A673 (cell line): Measurements from ENCODE around the gene RPL37. TPM values are rescaled to one million over a fixed set of nuclear protein-coding genes. Genes with fewer than 3 reads are reported as not detected.
"Not testable (repeated sequence)": the region's sequence is repeated elsewhere in the genome, so short reads cannot be mapped to it uniquely, and the experiment has no call there.

Experiments
- Bru-seq: library from RNA; stranded (reverse); fragments of 400-500 nt; gene quantifications from one replicate; lab custom pipeline; 2021; lab: Mats Ljungman, UMichigan
- BruChase-seq, 2 experiments: library from RNA; stranded (reverse); fragments of 400-500 nt; gene quantifications; one replicate each; lab custom pipeline; 2021; lab: Mats Ljungman, UMichigan
- BruUV-seq: library from RNA; stranded (reverse); fragments of 400-500 nt; replicated peaks from 2 replicates; lab custom pipeline; 2021; lab: Mats Ljungman, UMichigan
- CTCF ChIA-PET: fragments of 300-600 bp; sonication (Branson Sonifier 250); formaldehyde crosslinking; loops from one replicate; lab custom pipeline; 2022; ENCODE audit warnings: antibody characterized with exemption; lab: Charles Lee
- POLR2A ChIA-PET: fragments of 300-600 bp; sonication (Branson Sonifier 250); formaldehyde crosslinking; loops from one replicate; lab custom pipeline; 2022; ENCODE audit warnings: antibody characterized with exemption; ENCODE audit not compliant: low non-redundant PET; lab: Charles Lee
- DNase-seq: peaks from one replicate; pipeline ENCODE4 v3.0.0-alpha.2; 2015; ENCODE audit warnings: low spot score
- H3K27ac ChIP-seq: fragments of 200-600 bp; sonication (generic); 2 replicates; pipeline ENCODE4 v1.5.1; 2016; ENCODE audit warnings: mixed run types, low read depth, mild to moderate bottlenecking, mixed read lengths, antibody characterized with exemption, low read length; ENCODE audit not compliant: poor library complexity, severe bottlenecking
- H3K27me3 ChIP-seq: fragments of 200-600 bp; sonication (generic); replicated peaks from 2 replicates; pipeline ENCODE4 v1.6.1; 2017; ENCODE audit warnings: mixed run types, low read depth, mild to moderate bottlenecking, mixed read lengths, antibody characterized with exemption, low read length; ENCODE audit not compliant: insufficient read depth, poor library complexity
- H3K36me3 ChIP-seq: fragments of 200-600 bp; sonication (generic); 2 replicates; pipeline ENCODE4 v1.6.1; 2016; ENCODE audit warnings: mixed run types, mild to moderate bottlenecking, mixed read lengths, antibody characterized with exemption, low read length; ENCODE audit not compliant: insufficient read depth, poor library complexity, severe bottlenecking
- H3K4me1 ChIP-seq: fragments of 200-600 bp; sonication (generic); 2 replicates; pipeline ENCODE4 v1.6.1; 2017; ENCODE audit warnings: mixed run types, mild to moderate bottlenecking, mixed read lengths, antibody characterized with exemption, low read length; ENCODE audit not compliant: insufficient read depth, poor library complexity, severe bottlenecking
- H3K4me3 ChIP-seq: fragments of 200-600 bp; sonication (generic); 2 replicates; pipeline ENCODE4 v1.5.1; 2016; ENCODE audit warnings: low read depth, mixed run types, mild to moderate bottlenecking, mixed read lengths, low read length; ENCODE audit not compliant: poor library complexity, severe bottlenecking
- H3K9me3 ChIP-seq: fragments of 200-600 bp; sonication (generic); 2 replicates; pipeline ENCODE4 v1.6.1; 2016; ENCODE audit warnings: mixed run types, low read depth, mild to moderate bottlenecking, mixed read lengths, antibody characterized with exemption, low read length; ENCODE audit not compliant: poor library complexity, severe bottlenecking
- EZH2 ChIP-seq: fragments of 200-600 bp; sonication (generic); IDR thresholded peaks from 2 replicates; pipeline ENCODE4 v1.6.1; 2017; ENCODE audit warnings: borderline replicate concordance, low read depth, mild to moderate bottlenecking, mixed read lengths, antibody characterized with exemption, low read length; ENCODE audit not compliant: poor library complexity, severe bottlenecking
- intact Hi-C: fragments of 100-400 bp; cut with micrococcal nuclease; formaldehyde crosslinking; loops from one replicate; pipeline ENCODE4 v1.10.0; 2022; ENCODE audit not compliant: unreplicated experiment
- long read RNA-seq: library from polyadenylated mRNA; stranded (forward); transcript quantifications from one replicate; pipeline ENCODE4 v2.0.0, GENCODE V29; 2022
- total RNA-seq: library from RNA; stranded (reverse); gene quantifications from 2 replicates; pipeline ENCODE4 v1.2.3, GENCODE V29; 2021
- TF ChIP-seq, protein P1 (sequence below): fragments of 300-800, 200-600 bp; sonication (generic); conservative IDR thresholded peaks from 2 replicates; pipeline ENCODE4 v1.5.1; 2017; ENCODE audit warnings: low read depth, mild to moderate bottlenecking, antibody characterized with exemption, low read length, moderate library complexity, mixed read lengths

Gene RPL37
- total RNA-seq (1,502 and 1,533 TPM in 2 replicates), Bru-seq, nascent RNA (percentile 99 among the genes with signal in this experiment), BruChase-seq, experiment 1, labeled RNA remaining after a 2-hour chase (percentile 98 among the genes with signal in this experiment), BruChase-seq, experiment 2, labeled RNA remaining after a 6-hour chase (percentile 98 among the genes with signal in this experiment)
- long read RNA-seq, full-length matches to known transcripts: 266 of 463 reads
- long read RNA-seq, partial matches to known transcripts: 178 of 463 reads
- long read RNA-seq, other reads (novel, unspliced or antisense): 19 of 463 reads

DNA sequence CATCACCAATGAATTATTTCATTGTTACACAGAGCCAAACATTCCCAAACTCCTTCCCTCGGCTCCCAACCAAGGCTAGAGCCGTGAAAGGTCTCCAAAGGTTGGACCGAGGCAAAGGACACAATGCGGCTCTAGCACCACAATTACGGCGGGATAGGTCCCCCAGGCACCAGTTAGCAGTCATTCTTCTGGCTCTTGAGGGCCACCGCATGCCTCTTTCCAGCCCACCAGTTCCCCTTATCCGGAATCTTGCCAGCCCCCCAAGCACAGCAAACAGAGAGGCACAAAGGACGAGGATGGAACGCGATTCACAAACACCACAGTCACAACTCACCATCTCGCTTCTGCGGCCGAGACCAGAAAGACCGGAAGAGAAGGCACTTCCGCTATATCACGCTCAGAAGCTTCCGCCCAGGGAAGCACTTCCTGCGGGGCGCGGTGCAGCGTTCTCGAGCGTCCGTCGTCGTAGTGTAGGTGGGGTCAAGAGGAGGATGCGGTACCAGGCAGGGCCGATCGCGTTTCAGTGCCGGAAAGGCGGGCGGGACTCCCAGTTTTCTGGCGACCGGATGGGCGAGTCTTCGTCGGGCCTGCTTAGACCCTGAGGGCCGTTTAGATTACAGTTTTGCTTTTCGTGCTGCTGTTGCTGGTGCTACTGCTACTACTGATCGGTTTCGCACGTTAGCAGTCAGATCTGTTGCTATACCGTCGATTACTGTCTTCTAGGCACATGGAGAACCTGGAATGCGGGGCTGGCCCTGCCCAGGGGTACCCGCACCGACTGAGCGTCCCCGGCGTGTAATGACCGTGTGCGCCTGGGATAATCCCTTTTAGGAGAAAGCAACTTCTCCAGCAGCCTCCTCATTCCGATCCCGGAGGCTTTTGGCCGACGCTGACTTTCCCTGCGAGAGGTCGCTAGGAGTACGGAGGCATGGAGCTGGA is at the start of gene RPL37:
TSS of gene RPL37 (minus strand) at position 374 of the 939 bp plus-strand sequence. CDS start at position 337, 37 bp downstream.
- Histone ChIP-seq H3K27ac (peak within 1 kb of the TSS; percentile 86), H3K4me1 (peaks cover 24% of the 10 kb centered on the region), H3K9me3 (no peaks in the 10 kb centered on the region), H3K36me3 (peaks cover 45% of the 10 kb centered on the region), H3K4me3 (peak within 1 kb of the TSS; percentile 63), H3K27me3 (no peaks in the 10 kb centered on the region)
- intact Hi-C loops: loop anchor here (5.0 kb wide), 1 partner anchor 78 kb away; the partner anchor contains the start of gene TTC33
- BruUV-seq: TSS peak; percentile 99
- CTCF ChIA-PET: no interaction called here
- TF ChIP-seq, protein P1, sequence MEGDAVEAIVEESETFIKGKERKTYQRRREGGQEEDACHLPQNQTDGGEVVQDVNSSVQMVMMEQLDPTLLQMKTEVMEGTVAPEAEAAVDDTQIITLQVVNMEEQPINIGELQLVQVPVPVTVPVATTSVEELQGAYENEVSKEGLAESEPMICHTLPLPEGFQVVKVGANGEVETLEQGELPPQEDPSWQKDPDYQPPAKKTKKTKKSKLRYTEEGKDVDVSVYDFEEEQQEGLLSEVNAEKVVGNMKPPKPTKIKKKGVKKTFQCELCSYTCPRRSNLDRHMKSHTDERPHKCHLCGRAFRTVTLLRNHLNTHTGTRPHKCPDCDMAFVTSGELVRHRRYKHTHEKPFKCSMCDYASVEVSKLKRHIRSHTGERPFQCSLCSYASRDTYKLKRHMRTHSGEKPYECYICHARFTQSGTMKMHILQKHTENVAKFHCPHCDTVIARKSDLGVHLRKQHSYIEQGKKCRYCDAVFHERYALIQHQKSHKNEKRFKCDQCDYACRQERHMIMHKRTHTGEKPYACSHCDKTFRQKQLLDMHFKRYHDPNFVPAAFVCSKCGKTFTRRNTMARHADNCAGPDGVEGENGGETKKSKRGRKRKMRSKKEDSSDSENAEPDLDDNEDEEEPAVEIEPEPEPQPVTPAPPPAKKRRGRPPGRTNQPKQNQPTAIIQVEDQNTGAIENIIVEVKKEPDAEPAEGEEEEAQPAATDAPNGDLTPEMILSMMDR: no peak
- no peak for TF ChIP-seq EZH2
- POLR2A ChIA-PET: interaction anchor here (0.6 to 0.7 kb wide), 3 partner anchors 12 to 549 kb away, joined by 3 to 4 read pairs (median 4); no protein-coding TSS in a partner anchor
- DNase-seq: peak; percentile 99

DNA sequence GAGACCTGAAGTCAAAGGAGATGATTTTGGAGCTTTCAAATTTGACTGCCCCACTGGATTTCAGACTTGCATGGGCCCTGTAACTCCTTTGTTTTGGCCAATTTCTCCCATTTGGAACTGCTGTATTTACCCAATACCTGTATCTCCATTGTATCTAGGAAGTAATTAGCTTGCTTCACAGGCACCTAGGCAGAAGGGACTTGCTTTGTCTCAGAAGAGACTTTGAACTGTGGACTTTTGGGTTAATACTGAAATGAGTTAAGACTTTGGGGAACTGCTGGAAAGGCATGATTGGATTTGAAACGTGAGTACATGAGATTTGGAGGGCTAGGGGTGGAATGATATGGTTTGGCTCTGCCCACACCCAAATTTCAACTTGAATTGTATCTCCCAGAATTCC is 48.0 kb upstream of the RPL37 start:
- CTCF ChIA-PET, H3K4me3 ChIP-seq, H3K27me3 ChIP-seq, intact Hi-C loops, H3K9me3 ChIP-seq, H3K27ac ChIP-seq, H3K4me1 ChIP-seq, POLR2A ChIA-PET, H3K36me3 ChIP-seq, BruUV-seq, DNase-seq: not testable (repeated sequence)

DNA sequence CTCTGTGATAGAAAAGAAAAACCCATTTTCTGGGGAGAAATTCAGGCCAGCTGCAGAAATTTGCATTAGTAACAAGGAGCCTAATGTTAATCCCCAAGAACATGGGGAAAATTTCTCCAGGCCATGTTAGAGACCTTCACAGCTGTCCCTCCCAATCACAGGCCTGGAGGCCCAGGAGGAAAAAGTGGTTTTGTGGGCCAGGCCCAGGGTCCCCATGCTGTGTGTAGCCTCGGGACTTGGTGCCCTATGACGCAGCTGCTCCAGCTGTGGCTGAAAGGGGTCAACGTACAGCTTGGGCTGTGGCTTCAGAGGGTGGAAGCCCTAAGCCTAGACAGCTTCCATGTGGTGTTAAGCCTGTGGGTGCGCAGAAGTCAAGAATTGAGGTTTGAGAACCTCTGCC is 47.3 kb upstream of the RPL37 start:
- no peak for DNase-seq
- Histone ChIP-seq H3K4me3 (no peak overlapping the region), H3K9me3 (peaks cover 5% of the 10 kb centered on the region), H3K27ac (no peak overlapping the region), H3K36me3 (no peaks in the 10 kb centered on the region), H3K4me1 (no peaks in the 10 kb centered on the region), H3K27me3 (no peaks in the 10 kb centered on the region)
- ChIA-PET CTCF (no interaction called here), POLR2A (interaction anchor here (0.6 kb wide), 1 partner anchor 375 kb away, joined by 4 read pairs; no protein-coding TSS in a partner anchor)
- TF ChIP-seq, protein P1: no peak
- no peak for TF ChIP-seq EZH2
- intact Hi-C loops: no loop called here
- no TSS peak for BruUV-seq
